Esophagus (tissue), 2 donors: ENCODE results near the gene SGCE. TPM values are rescaled to one million over a fixed set of nuclear protein-coding genes. Genes with fewer than 3 reads are reported as not detected.
A peak's percentile ranks its signal among the peaks of the same experiment; 100 is the strongest.
"Not testable (repeated sequence)": the region's sequence is repeated elsewhere in the genome, so short reads cannot be mapped to it uniquely, and the experiment has no call there.

Source experiments
- H3K27ac ChIP-seq, 2 donors: one replicate each; pipeline ENCODE4 v1.5.1; 2013; ENCODE audit warnings: low read depth in 2 of 2, mild to moderate bottlenecking in 2 of 2, inconsistent platforms in 1 of 2, low read length in 1 of 2, moderate library complexity in 1 of 2
- H3K27me3 ChIP-seq, 2 donors: one replicate each; pipeline ENCODE4 v1.6.1; 2013; ENCODE audit warnings: low read length in 2 of 2, control low read depth in 1 of 2, mild to moderate bottlenecking in 1 of 2; ENCODE audit not compliant: insufficient read depth in 2 of 2, control insufficient read depth in 1 of 2
- H3K36me3 ChIP-seq, 2 donors: one replicate each; pipeline ENCODE4 v1.6.1; 2013; ENCODE audit warnings: low read length in 1 of 2; ENCODE audit not compliant: control insufficient read depth in 2 of 2, insufficient read depth in 2 of 2
- H3K4me1 ChIP-seq, 2 donors: one replicate each; pipeline ENCODE4 v1.6.1; 2013; ENCODE audit warnings: low read length in 1 of 2; ENCODE audit not compliant: control insufficient read depth in 2 of 2, insufficient read depth in 2 of 2
- H3K4me3 ChIP-seq, 2 donors: one replicate each; pipeline ENCODE4 v1.5.1; 2013; ENCODE audit warnings: low read length in 2 of 2, mild to moderate bottlenecking in 2 of 2, low read depth in 1 of 2, moderate library complexity in 1 of 2
- H3K9me3 ChIP-seq, 2 donors: one replicate each; pipeline ENCODE4 v1.6.1; 2013; ENCODE audit warnings: mild to moderate bottlenecking in 2 of 2, low read depth in 1 of 2, low read length in 1 of 2, moderate library complexity in 1 of 2; ENCODE audit not compliant: control insufficient read depth in 2 of 2, insufficient read depth in 1 of 2
- WGBS, 2 donors: extraction: QIAGEN DNeasy Blood & Tissue Kit; methylation state at CpG; one replicate each; pipeline ENCODE4 v1.1.7; 2013; 5-methylcytosine and 5-hydroxymethylcytosine counted together
- polyA plus RNA-seq, 2 donors: library from polyadenylated mRNA; stranded (reverse); fragments of 200-250 nt; gene quantifications; one replicate each; pipeline ENCODE4 v1.2.3, GENCODE V29; 2013
- donor health status: healthy with polysubstance abuse.
- donor health status: Bipolar disorder and iron deficiency.

The SGCE gene
- 1 to 10 TPM; 2.2 to 6.7 TPM for polyA plus RNA-seq

GRCh38 chr7:94655848-94656657, at the start of gene SGCE:
Gene SGCE (minus strand): TSS chr7:94656133. CDS start chr7:94656098, 35 bp downstream.
- H3K4me3 ChIP-seq: peak within 1 kb of the TSS; percentile 30 to 43
- H3K36me3 ChIP-seq: no peaks in the 10 kb centered on the region
- peaks cover 3 to 5% of the 10 kb centered on the region in 2 donors for H3K27me3 ChIP-seq
- WGBS, 2 donors: 20 to 23% methylated on average over 62 to 63 of the region's 63 CpGs
- H3K4me1 ChIP-seq: peaks cover 0 to 3% of the 10 kb centered on the region in 2 donors
- peaks cover 3 to 5% of the 10 kb centered on the region in 2 donors for H3K9me3 ChIP-seq
- H3K27ac ChIP-seq: peak within 1 kb of the TSS in 1 of 2 donors; percentile 34

- 96% methylated on average over 34 to 39 of the region's 39 CpGs for WGBS, 2 donors
- H3K27ac ChIP-seq, H3K27me3 ChIP-seq, H3K9me3 ChIP-seq, H3K4me1 ChIP-seq, H3K36me3 ChIP-seq, H3K4me3 ChIP-seq: not testable (repeated sequence)
Observed at GRCh38 chr7:94705155-94706021, 49.5 kb upstream of the SGCE start.

GRCh38 chr7:94701555-94701973, 45.6 kb upstream of the SGCE start:
- no peak overlapping the region for H3K27ac ChIP-seq

GRCh38 chr7:94700926-94701554, 45.1 kb upstream of the SGCE start:
- Histone ChIP-seq H3K4me3 (no peak overlapping the region), H3K9me3 (no peaks in the 10 kb centered on the region), H3K4me1 (no peaks in the 10 kb centered on the region), H3K27me3 (no peaks in the 10 kb centered on the region), H3K27ac (no peak overlapping the region), H3K36me3 (no peaks in the 10 kb centered on the region)

More at GRCh38 chr7:94701555-94701973, 45.6 kb upstream of the SGCE start:
- Histone ChIP-seq H3K4me1 (no peaks in the 10 kb centered on the region), H3K27me3 (no peaks in the 10 kb centered on the region), H3K4me3 (no peak overlapping the region), H3K9me3 (no peaks in the 10 kb centered on the region), H3K36me3 (no peaks in the 10 kb centered on the region)
- WGBS, 2 donors: 75 to 81% methylated on average over 1 of the region's 1 CpG

- H3K27ac ChIP-seq: no peak overlapping the region
- WGBS, 2 donors: 38 to 51% methylated on average over 2 of the region's 2 CpGs
- H3K27me3 ChIP-seq: no peaks in the 10 kb centered on the region
Observed at GRCh38 chr7:94698275-94698674, 42.3 kb upstream of the SGCE start.

GRCh38 chr7:94697035-94697974, 41.4 kb upstream of the SGCE start:
- H3K36me3 ChIP-seq: no peaks in the 10 kb centered on the region
- no peaks in the 10 kb centered on the region for H3K4me1 ChIP-seq
- H3K27ac ChIP-seq: no peak overlapping the region
- no peaks in the 10 kb centered on the region for H3K9me3 ChIP-seq
- no peaks in the 10 kb centered on the region for H3K27me3 ChIP-seq
- no peak overlapping the region for H3K4me3 ChIP-seq
- 38 to 61% methylated on average over 1 of the region's 1 CpG for WGBS, 2 donors

More at GRCh38 chr7:94698275-94698674, 42.3 kb upstream of the SGCE start:
- no peaks in the 10 kb centered on the region for H3K4me1 ChIP-seq
- H3K4me3 ChIP-seq: no peak overlapping the region
- no peaks in the 10 kb centered on the region for H3K9me3 ChIP-seq
- H3K36me3 ChIP-seq: no peaks in the 10 kb centered on the region

GRCh38 chr7:94687810-94688209, 31.9 kb upstream of the SGCE start:
- Histone ChIP-seq H3K36me3 (no peaks in the 10 kb centered on the region), H3K9me3 (peaks cover 0 to 5% of the 10 kb centered on the region in 2 donors), H3K27ac (no peak overlapping the region), H3K4me3 (no peak overlapping the region), H3K4me1 (no peaks in the 10 kb centered on the region), H3K27me3 (no peaks in the 10 kb centered on the region)
- WGBS, 2 donors: 49 to 52% methylated on average over 2 of the region's 2 CpGs

GRCh38 chr7:94687076-94687475, 31.1 kb upstream of the SGCE start:
- WGBS, 2 donors: 77 to 82% methylated on average over 2 of the region's 2 CpGs
- Histone ChIP-seq H3K27me3 (no peaks in the 10 kb centered on the region), H3K4me1 (no peaks in the 10 kb centered on the region), H3K4me3 (no peak overlapping the region), H3K27ac (no peak overlapping the region), H3K9me3 (peaks cover 0 to 5% of the 10 kb centered on the region in 2 donors), H3K36me3 (no peaks in the 10 kb centered on the region)
